ENCODE measurements around the gene AOPEP.

Gene AOPEP

GRCh38 chr9:94907264-94907936, 180.9 kb downstream of the AOPEP start:
- H3K27ac ChIP-seq = no peak overlapping the region
- DNase-seq (ENCODE audit: low read depth, low spot score) = no peak

DNA sequence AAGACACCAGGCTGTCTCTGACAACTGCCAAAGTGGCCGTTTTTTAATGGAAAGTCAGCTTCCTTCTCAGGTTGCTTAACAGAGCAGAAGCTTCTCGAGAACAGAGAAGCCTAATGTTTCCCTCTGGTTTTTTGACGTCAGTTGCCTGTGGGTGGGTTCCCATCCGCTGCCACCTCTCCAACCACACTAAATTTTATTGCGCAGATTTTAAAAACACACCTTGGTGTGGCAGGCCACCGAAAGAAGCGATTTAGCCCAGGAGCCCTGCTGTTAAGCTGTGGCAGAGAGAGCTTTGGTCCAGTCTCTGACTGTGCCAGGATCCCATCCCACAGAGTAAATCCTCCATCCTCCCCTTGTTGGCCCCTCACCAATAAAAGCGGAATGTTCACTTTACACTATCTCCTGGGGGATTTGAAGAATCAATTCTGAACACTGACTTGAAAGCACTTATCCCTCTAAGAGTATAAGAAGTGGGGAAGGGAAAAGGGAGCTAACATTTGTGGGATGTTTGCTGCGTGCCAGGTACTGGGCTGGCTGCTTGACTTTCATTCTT, 181.6 kb downstream of the AOPEP start:
- no peak overlapping the region for H3K27ac ChIP-seq
- no peak for DNase-seq (ENCODE audit: low read depth, low spot score)

- no peak for DNase-seq (ENCODE audit: low read depth, low spot score)
- no peak overlapping the region for H3K27ac ChIP-seq
Measured at GRCh38 chr9:94908583-94909249, 182.2 kb downstream of the AOPEP start.

DNA sequence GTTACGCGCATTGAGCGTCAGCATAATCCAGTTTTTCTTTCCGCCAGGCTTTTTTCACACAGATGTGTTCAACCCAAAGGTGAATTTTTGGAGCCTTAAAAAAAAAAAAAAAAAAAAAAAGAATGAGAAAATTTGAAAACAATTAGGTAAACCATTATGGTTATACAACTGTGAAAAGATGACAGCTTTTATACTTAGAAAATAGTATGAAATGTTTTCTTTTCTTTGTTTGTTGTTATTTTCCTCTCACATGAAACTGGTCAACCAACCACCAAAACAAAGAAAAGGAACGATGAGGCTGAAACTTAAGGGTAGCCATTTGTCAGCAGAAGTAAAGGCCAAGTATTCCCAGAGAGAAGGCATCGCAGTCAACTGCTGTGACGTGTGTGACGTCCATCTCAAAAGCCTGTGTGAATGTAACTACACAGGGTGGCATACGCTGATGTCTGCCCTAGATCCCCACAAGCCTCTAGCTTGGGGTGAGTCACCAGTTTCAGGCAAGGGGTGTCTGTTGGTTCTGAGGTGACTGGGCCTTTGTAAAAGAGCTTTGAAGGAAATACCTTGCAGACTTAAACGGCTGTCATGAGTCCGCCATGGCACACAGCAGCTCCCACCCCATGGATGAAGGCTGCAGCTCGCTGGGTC, 182.9 kb downstream of the AOPEP start:
- no peak for DNase-seq (ENCODE audit: low read depth, low spot score)

DNA sequence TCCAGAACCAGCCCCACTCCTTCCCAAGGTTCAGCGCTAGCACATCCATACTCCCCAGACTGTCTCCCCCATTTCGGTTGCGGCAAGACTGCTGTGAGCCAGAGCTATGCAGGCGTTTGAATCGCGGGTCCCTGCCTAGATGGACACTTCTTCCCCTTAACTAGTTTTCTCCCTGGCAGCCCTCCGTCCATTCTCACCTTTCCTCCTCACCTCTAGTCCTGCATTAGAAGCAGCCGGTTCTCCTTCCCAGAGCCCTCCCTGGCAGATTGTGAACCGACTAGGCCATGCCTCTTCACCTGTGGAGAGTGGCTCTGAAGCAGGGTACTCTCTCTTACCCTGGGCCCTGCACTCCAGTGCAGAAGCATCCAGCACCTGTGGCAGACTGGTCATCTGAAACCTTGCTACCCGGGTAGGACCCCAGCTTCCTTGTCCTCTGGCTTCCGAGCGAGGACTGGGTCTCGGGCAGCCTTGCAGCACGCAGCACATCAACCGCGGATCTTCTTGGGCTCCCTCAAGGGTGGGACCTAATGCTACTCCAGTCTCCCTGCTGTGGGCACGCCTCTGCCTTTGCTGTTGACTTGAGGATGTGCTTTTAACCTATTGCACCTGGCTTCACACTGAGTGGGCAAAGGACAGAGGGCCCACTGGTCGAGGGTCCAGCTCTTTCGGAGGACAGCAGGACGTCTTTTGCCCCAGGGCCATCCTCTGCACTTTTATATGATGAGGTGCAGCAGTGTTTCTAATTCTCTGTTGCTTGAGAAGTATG, 183.6 kb downstream of the AOPEP start:
- DNase-seq (ENCODE audit: low read depth, low spot score) = no peak
- no peak overlapping the region for H3K27ac ChIP-seq

More for the DNA sequence above, 182.9 kb downstream of the AOPEP start:
- no peak overlapping the region for H3K27ac ChIP-seq

GRCh38 chr9:94911211-94911610, 184.7 kb downstream of the AOPEP start:
- H3K27ac ChIP-seq = no peak overlapping the region
- DNase-seq (ENCODE audit: low read depth, low spot score) = no peak

- DNase-seq (ENCODE audit: low read depth, low spot score) = no peak
- peak overlapping the region; percentile 62 for H3K27ac ChIP-seq
Measured at GRCh38 chr9:94911986-94912635, 185.6 kb downstream of the AOPEP start.

GRCh38 chr9:94912700-94913249, 186.3 kb downstream of the AOPEP start:
- H3K27ac ChIP-seq = peak overlapping the region; percentile 62
- DNase-seq (ENCODE audit: low read depth, low spot score) = no peak

- peak overlapping the region; percentile 62 for H3K27ac ChIP-seq
- no peak for DNase-seq (ENCODE audit: low read depth, low spot score)
Measured at GRCh38 chr9:94913550-94913949, 187.1 kb downstream of the AOPEP start.

DNA sequence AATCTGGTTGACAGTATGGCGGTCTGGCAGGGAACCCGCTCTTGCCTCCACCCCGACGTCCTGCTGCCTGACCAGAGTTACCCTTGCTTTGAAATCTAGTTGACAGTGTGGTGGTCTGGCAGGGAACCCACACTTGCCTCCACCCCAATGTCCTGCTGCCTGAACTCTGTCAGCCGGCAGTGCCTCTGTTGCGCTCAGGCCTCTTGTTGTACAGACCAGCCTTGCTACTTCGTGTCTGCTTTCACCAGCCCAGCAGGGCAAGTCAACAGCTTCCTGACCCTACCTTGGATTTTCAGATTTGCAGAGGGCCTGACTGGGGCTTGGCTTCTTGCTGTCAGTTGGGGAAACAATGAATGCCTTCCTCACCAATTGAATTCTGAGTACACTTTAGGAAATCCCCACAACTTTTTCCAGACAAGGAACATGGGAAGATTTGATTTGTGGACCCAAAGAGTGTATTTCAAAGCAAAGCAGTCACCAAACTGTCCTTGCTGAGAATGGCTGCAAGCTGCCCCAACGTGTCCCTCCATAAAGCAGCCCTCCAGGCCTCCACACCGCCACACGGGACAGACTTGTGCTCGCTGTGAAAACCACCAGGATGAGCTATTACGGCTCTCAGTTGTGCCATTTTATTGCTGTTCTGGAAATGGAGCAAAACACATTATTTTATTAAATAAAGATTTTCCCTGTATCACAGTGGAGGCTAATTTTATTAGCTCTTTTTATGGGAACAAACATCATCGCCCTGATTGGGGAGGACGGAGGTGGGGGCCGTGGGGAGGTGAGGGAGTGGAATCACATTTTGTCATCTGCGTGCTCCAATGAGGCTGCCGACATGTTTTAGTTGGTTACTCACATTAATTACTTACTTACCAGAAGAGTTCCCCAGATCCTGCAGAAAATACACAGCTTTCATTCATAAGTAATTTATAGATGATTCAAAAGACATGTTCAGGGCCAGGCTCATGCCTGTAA, 189.3 kb downstream of the AOPEP start:
- no peak for DNase-seq (ENCODE audit: low read depth, low spot score)
- H3K27ac ChIP-seq = no peak overlapping the region

DNA sequence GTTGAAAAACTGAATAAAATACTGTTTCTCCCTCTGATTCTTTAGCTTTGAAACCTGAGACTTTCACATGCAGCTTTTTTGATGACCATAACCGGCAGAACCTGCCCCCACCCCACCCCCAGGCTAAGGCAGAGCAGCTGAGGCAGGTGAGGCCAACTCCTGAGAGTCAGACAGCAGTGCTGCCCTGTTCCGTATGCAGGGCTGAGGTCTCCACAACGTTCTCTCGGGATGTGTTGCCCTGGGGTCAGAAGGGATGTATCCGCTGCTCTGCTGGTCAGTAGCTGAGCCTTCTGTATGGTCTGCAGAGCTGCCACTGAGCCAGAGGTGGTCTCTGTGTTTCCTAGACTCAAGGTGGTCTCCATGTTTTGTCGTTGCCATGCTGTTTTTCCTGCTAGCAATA, 190.5 kb downstream of the AOPEP start:
- DNase-seq (ENCODE audit: low read depth, low spot score) = no peak
- peak overlapping the region; percentile 8 for H3K27ac ChIP-seq

GRCh38 chr9:94918038-94918753, 191.7 kb downstream of the AOPEP start:
- H3K27ac ChIP-seq = no peak overlapping the region
- no peak for DNase-seq (ENCODE audit: low read depth, low spot score)

DNA sequence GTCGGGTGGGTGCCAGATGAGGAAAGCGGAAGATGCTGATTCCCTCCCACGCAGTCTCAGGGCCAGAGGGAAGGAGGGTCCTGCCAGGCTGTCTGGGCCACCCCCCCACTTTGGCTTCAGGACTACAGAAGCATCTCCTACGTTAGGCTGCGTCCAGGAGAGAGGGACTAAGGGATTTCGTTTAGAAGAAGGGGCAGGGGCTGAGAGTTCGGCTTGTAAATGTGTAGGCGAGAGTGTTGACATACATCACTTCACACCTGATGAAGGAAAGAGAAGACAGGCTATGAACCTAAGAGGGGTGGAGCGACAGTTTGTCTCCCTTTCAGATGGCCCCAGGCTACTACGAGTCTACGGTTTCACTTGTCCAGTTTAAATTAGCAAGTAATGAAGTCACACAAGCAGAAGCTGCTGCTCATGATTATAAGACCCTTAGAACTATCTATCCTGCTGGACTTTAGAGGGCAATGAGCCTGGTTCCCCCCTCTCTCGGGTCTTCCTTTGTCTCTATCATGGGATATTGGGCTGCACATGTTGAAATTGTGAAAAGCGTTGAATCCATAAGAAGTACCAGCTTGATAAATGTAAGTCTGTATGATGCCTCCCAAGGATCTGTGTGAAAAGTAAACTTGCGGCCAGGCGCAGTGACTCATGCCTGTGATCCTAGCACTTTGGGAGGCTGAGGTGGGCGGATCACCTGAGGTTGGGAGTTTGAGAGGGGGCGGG, 193.0 kb downstream of the AOPEP start:
- peak overlapping the region; percentile 71 for H3K27ac ChIP-seq
- DNase-seq (ENCODE audit: low read depth, low spot score) = no peak

DNA sequence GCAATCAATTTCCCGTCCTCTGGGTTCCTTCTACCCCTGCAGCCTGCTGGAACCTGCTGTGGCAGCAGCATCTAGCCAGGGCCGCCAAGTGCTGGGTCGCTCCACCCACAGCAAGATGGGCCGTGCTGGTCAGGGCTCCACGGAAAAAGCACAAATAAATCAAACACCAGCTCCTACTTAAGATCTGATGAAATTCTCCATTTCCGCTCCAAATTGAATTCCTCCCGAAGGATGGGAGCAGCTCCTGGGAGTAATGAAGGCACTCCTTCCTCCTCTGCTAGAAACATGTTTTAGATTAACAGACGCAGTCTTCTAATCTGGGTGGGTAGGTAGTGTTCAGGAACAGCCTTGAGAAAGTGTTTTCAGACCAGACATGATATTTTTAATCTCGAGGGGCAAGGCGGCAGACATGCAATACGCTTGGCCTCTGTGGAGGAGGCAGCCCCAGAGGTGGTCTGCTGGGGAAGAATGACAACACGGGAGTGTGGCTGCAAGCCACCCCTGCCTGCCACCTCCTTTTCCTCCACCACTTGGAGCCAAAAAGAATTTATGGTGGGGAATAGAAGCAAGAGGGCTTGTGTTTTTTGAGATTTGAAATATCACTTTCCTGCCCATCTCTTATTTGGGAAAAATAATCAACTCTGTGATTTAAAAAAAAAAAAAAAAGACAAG, 194.1 kb downstream of the AOPEP start:
- no peak for DNase-seq (ENCODE audit: low read depth, low spot score)
- peak overlapping the region; percentile 71 for H3K27ac ChIP-seq

DNA sequence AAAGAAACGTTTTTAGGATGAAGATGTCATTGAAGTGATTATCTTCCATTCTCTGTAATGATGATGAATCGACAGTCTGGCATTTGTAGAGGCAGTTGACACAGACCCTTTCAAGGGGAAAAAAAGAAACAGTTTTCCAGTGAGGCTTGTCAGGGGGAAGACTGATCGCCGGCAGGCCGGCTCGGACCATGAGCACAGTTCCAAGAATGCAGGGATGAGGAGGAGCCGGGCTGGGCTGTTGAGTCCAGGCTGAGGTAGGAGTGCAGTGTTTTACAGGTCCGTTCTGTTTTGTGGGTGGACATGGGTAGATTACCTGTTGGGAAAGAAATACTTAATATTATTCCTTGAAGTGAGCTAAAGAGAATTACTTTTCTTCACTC, 194.6 kb downstream of the AOPEP start:
- DNase-seq (ENCODE audit: low read depth, low spot score) = no peak
- H3K27ac ChIP-seq = peak overlapping the region; percentile 71

DNA sequence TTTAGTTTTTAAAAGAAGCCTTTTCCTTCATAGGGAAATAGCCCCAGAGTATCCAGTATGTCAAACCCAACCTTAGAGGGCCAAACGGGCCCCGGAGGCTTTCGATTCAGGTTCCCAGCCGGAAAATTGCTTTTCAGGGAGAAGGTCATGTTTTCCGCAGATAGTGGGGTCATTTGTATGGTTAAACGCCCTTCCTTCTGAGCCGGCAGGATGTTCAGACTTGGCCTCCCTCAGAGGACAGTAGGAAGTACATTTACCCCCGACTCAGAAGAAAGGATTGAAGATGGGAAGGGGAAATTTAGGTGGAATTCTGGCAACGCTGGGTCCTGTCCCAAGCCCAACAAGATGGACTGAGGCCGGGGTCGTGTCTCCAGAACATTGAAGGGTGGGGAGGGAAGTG, 195.2 kb downstream of the AOPEP start:
- peak overlapping the region; percentile 71 for H3K27ac ChIP-seq

GRCh38 chr9:94922098-94922607, 195.7 kb downstream of the AOPEP start:
- DNase-seq (ENCODE audit: low read depth, low spot score) = no peak
- peak overlapping the region; percentile 71 for H3K27ac ChIP-seq

More for the DNA sequence above, 195.2 kb downstream of the AOPEP start:
- DNase-seq (ENCODE audit: low read depth, low spot score) = no peak
